TTC549 (cell line): Measurements from ENCODE around the gene SOCS6.
A peak's percentile ranks its signal among the peaks of the same experiment; 100 is the strongest.
"Not testable (repeated sequence)": the region's sequence is repeated elsewhere in the genome, so short reads cannot be mapped to it uniquely, and the experiment has no call there.

Source experiments
- FAIRE-seq: peaks from 2 replicates; lab custom pipeline; 2012; peaks lifted over from hg19 to GRCh38; lab: Jason Lieb, UNC

SOCS6 gene

DNA sequence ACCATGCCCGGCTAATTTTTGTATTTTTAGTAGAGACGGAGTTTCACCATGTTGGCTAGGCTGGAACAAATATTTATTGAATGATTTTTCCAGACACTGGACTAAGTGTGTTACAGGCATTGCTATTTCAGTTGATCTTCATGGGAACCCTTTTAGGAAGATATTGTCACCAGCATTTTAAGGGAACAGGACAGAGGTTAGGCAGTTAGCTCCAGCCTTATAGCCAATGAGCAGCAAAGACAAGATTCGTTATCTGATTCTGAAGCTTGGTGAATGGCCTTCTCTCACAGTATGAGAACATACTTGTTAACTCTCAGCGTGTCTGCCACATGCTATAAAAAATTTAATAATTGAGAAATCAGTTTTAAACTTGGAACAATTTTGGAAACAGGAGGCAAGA is 73.4 kb downstream of the SOCS6 start:
- FAIRE-seq = no peak

DNA sequence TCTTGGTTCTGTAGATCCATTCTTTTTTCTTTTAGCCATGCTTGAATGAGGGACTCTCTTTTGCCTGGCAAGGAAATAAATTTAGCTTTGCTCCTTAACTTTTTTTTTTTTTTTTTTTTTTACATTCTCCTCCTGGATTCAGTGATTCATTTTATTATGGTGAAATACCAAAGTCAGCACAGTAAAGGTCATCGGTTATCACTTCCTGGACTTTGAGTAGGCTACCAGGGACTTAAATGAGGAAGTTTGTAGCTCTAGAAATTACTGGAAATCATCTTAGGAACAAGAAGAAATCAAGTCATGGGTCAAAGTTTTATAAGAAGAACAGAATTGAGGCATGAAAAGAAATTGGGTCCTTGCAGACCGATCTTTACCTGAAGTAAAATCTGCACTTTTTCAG is 75.0 kb downstream of the SOCS6 start:
- FAIRE-seq = no peak

GRCh38 chr18:70365361-70365760 is 76.5 kb downstream of the SOCS6 start:
- FAIRE-seq = no peak

DNA sequence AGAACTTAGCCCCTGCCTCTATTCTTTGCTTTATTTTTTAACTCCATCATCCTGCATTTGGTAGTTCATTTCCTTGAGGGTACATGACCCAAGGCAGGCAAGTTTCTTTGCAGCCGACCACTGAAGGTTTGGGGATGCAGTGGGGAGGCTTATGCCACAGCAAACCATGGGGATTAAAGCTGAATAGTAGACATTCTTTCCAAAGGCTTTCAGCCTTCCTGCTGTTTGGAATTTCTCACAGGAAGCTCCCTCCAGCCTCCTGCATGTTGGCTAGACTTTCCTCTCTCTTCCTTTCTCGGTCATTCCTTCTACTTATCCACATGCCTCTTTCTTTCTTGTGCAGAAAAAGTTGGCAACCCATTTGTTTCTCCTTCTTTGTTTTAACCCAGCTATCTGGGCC is 77.3 kb downstream of the SOCS6 start:
- no peak for FAIRE-seq

GRCh38 chr18:70366670-70367069 is 77.8 kb downstream of the SOCS6 start:
- FAIRE-seq = no peak

DNA sequence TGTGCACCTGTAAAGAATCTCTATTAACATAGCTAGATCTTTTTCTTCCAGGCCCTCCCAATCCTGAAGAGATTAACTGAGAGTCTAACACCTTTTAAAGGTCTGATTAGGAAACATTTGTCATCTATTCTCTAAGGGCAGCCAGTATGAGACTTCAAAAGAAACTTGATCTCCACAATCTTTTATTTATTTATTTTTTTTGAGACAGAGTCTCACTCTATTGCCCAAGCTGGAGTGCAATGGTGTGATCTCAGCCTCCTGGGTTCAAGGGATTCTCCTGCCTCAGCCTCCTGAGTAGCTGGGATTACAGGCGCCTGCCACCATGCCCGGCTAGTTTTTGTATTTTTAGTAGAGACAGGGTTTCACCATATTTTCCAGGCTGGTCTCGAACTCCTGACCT is 78.5 kb downstream of the SOCS6 start:
- not testable (repeated sequence) for FAIRE-seq

GRCh38 chr18:70368903-70369302 is 80.1 kb downstream of the SOCS6 start:
- no peak for FAIRE-seq

DNA sequence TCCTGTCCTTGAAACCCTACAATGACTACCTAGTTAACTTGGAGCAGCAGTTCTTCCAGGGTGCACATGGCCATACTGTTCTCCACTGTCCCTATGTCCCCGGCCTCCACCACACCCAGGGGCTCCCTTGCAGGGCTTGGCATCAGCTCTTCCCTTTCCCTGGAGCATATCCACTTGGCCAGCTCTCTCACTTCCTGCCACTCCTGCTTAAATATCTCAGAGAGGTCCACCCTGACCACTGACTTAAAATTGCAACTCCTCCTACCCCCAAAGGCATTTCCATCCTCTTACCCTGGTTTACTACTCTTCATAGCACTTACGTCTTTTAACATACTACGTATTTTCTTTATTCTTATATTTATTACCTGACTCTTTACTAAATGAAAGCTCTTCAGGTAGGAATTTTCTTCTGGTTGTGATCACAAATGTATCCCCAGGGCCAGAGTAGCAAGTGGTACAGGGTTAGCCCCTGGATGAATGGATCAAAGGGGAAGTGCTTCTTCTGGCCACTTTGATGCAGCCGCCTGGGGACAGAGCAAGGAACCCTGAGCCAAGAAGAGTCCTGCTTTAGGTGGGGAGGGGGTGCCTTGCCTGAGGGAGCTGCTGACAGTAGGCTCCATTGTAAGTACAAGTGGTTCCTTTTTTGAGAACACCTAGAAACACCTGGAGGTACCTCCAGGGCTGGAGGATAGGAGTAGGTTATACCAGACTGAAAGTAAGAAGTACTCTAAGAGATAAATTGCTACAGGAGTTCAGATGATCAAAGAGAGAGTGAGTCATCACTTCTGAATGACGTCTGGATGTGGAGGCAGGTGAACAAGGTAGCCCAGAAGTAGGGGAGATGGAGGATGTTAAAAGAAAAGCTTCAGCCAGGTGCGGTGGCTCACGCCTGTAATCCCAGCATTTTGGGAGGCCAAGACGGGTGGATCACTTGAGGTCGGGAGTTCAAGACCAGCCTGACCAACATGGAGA is 82.2 kb downstream of the SOCS6 start:
- FAIRE-seq = no peak

- FAIRE-seq = no peak
Observed at GRCh38 chr18:70371908-70372307, 83.1 kb downstream of the SOCS6 start.

GRCh38 chr18:70372450-70373041 is 83.7 kb downstream of the SOCS6 start:
- FAIRE-seq = peak; percentile 72

DNA sequence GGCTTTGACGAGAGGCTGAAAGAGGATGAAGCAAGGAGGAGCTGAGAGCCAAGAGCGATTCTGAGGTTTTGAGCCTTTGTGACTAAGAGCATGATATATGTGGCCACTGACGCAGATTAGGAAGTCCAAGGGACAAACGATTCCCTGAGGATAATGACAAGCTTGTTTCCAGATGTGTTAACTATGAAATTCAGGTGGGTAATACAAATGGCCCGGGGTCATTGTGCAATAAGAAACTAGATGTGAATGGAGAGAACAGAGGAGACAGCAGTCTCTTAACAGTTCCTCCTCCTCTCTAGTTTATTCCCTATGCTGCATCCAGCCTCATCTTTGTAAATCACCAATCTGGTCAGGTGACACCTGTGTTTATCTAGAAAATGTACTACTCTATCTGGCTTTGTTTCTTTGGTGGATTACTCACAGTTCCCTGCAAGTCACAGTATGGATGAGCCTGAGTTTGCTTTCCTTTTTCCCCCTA is 84.2 kb downstream of the SOCS6 start:
- FAIRE-seq = no peak

GRCh38 chr18:70374154-70374553 is 85.3 kb downstream of the SOCS6 start:
- FAIRE-seq = no peak

GRCh38 chr18:70376137-70376913 is 87.5 kb downstream of the SOCS6 start:
- FAIRE-seq = no peak

DNA sequence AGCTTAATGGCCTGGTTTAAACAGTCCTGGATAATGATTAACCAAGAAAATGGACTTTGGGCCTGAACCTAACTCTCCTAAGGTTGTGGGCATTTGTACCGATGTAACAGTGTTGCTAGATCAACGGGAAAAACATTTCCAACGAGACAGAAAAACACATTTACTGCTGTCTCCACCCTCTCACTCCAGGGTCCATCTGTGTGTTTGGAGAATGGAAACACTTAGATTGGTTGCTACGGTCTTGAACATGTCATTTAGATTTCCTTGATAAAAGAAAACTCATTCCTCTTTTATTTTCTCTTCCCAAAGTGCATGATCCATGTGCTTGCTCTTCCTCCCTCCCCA is 88.0 kb downstream of the SOCS6 start:
- no peak for FAIRE-seq

GRCh38 chr18:70377317-70377799 is 88.5 kb downstream of the SOCS6 start:
- no peak for FAIRE-seq

DNA sequence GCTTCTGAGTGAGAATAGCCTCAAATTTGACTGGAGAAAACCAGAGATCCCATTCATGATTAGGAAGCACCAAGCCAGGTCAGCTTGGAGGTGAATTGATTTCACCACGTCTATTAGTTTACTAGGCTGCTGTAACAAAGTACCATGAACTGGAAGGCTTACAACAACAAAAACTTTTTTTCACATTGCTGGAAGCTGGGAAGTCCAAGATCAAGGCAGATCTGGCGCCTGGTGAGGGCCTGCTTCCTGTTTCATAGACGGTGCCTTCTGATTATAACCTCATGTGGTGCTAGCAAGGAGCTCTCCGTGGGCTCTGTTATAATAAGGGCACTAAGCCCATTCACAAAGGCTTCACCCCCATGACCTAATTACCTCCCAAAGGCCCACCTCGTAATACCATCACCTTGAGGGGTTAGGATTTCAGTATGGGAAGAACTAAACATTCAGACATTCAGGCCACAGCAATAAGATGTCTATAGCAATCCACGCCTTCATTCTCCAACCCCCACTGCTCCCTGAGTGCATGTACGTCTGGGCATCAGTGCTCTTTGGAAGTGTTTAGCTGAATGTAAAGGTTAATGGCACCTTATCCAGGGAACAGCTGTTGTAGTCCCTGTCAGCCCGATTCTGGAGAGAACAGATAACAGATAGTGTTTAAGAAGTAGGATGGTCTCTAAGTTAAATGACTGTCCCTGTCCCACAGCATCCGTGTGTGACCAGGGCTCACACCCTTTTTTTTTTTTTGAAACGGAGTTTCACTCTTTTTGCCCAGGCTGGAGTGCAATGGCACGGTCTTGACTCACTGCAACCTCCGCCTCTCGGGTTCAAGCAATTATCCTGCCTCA is 89.2 kb downstream of the SOCS6 start:
- FAIRE-seq = peak; percentile 89
